H1 (cell line): Measurements from ENCODE around the gene C19orf47. TPM values are rescaled to one million over a fixed set of nuclear protein-coding genes. Genes with fewer than 3 reads are reported as not detected.

Experiments
- CTCF ChIA-PET: fragments of 300-600 bp; sonication (Branson Sonifier 250); formaldehyde crosslinking; loops from one replicate; lab custom pipeline; 2021; ENCODE audit not compliant: partially characterized antibody; lab: Charles Lee
- POLR2A ChIA-PET: fragments of 300-600 bp; sonication (Branson Sonifier 250); formaldehyde crosslinking; loops from one replicate; lab custom pipeline; 2021; ENCODE audit warnings: inconsistent platforms; ENCODE audit not compliant: partially characterized antibody; lab: Charles Lee
- DNase-seq, 2 experiments: peaks; one replicate each; pipeline versions ENCODE4 v3.0.0 to v3.0.0-alpha.2; 2010 to 2022; ENCODE audit warnings: low spot score in 2 of 2, low read depth in 1 of 2, mixed read lengths in 1 of 2
- FAIRE-seq: peaks from 2 replicates; lab custom pipeline; 2011; peaks lifted over from hg19 to GRCh38; lab: Jason Lieb, UNC
- H2AFZ ChIP-seq: 2 replicates; pipeline ENCODE4 v1.8.1; 2012; ENCODE audit warnings: low read length, inconsistent platforms
- H2AK5ac ChIP-seq: 2 replicates; pipeline ENCODE4 v1.6.1; 2013; ENCODE audit warnings: low read depth, low read length
- H2BK120ac ChIP-seq: replicated peaks from 2 replicates; pipeline ENCODE3; 2013; ENCODE audit warnings: low read depth, low read length, inconsistent platforms
- H2BK12ac ChIP-seq: 2 replicates; pipeline ENCODE4 v1.6.1; 2013; ENCODE audit warnings: low read depth, low read length
- H2BK15ac ChIP-seq: 2 replicates; pipeline ENCODE4 v1.6.1; 2013; ENCODE audit warnings: low read length
- H2BK20ac ChIP-seq: 2 replicates; pipeline ENCODE4 v1.6.1; 2013; ENCODE audit warnings: low read length
- H2BK5ac ChIP-seq: 2 replicates; pipeline ENCODE4 v1.6.1; 2013; ENCODE audit warnings: low read depth, low read length
- H3K14ac ChIP-seq: 2 replicates; pipeline ENCODE4 v1.6.1; 2013; ENCODE audit warnings: inconsistent platforms; ENCODE audit not compliant: insufficient read length
- H3K18ac ChIP-seq: 2 replicates; pipeline ENCODE4 v1.6.1; 2013; ENCODE audit warnings: low read length; ENCODE audit errors: extremely low read depth
- H3K23ac ChIP-seq: 2 replicates; pipeline ENCODE4 v1.6.1; 2013; ENCODE audit warnings: inconsistent platforms; ENCODE audit not compliant: insufficient read length
- H3K23me2 ChIP-seq: 2 replicates; pipeline ENCODE4 v1.6.1; 2013; ENCODE audit warnings: low read depth, low read length
- H3K27ac ChIP-seq: 2 replicates; pipeline ENCODE4 v1.6.1; 2011; ENCODE audit warnings: low read depth, low read length, inconsistent platforms
- H3K27me3 ChIP-seq, 4 experiments: replicated peaks in 1 of 4; 1 replicate in 1 of 4; 2 replicates in 3 of 4; pipeline versions ENCODE4 v1.6.1 to v1.8.1; 2011 to 2013; ENCODE audit warnings: low read length in 3 of 4, mild to moderate bottlenecking in 3 of 4, inconsistent platforms in 2 of 4, mixed read lengths in 2 of 4, moderate library complexity in 1 of 4; ENCODE audit not compliant: control insufficient read depth in 3 of 4, insufficient read depth in 3 of 4; ENCODE audit errors: extremely low read depth in 1 of 4
- H3K36me3 ChIP-seq, 4 experiments: 2 replicates each; pipeline versions ENCODE4 v1.6.1 to v1.8.1; 2011 to 2013; ENCODE audit warnings: mild to moderate bottlenecking in 4 of 4, low read length in 3 of 4, moderate library complexity in 2 of 4, control low read depth in 1 of 4, inconsistent platforms in 1 of 4; ENCODE audit not compliant: insufficient read depth in 4 of 4, control insufficient read depth in 2 of 4
- H3K4ac ChIP-seq: replicated peaks from 2 replicates; pipeline ENCODE3; 2013; ENCODE audit warnings: low read length, low read depth, mixed read lengths, inconsistent platforms; ENCODE audit not compliant: insufficient read length
- H3K4me1 ChIP-seq, 4 experiments: replicated peaks in 1 of 4; 1 replicate in 1 of 4; 2 replicates in 3 of 4; pipeline versions ENCODE4 v1.6.1 to v1.8.1; 2011 to 2013; ENCODE audit warnings: low read length in 3 of 4, inconsistent platforms in 2 of 4, mixed read lengths in 1 of 4; ENCODE audit not compliant: insufficient read depth in 4 of 4, control insufficient read depth in 3 of 4
- H3K4me2 ChIP-seq, 2 experiments: 2 replicates each; pipeline versions ENCODE4 v1.6.1 to v1.8.1; 2011 to 2013; ENCODE audit warnings: low read depth in 2 of 2, low read length in 2 of 2, control low read depth in 1 of 2, inconsistent platforms in 1 of 2, mild to moderate bottlenecking in 1 of 2; ENCODE audit not compliant: insufficient read depth in 1 of 2
- H3K4me3 ChIP-seq, 4 experiments: fragments of 200-600, 300-600 bp in 1 of 4; sonication (generic), shearing (Covaris generic), sonication (Bioruptor Twin) in 1 of 4; 2 replicates each; pipeline versions ENCODE4 v1.5.1 to v1.8.1; 2011 to 2016; ENCODE audit warnings: low read length in 4 of 4, low read depth in 3 of 4, control low read depth in 2 of 4, inconsistent platforms in 2 of 4, mild to moderate bottlenecking in 2 of 4, mixed read lengths in 1 of 4, moderate library complexity in 1 of 4; ENCODE audit not compliant: insufficient read depth in 2 of 4; ENCODE audit errors: extremely low read depth in 1 of 4
- H3K56ac ChIP-seq: replicated peaks from 2 replicates; pipeline ENCODE3; 2013; ENCODE audit warnings: low read depth, mild to moderate bottlenecking, mixed read lengths, low read length, inconsistent platforms; ENCODE audit not compliant: insufficient read length
- H3K79me1 ChIP-seq: 2 replicates; pipeline ENCODE4 v1.6.1; 2013; ENCODE audit warnings: low read depth, low read length, control low read depth
- H3K79me2 ChIP-seq, 2 experiments: 2 replicates each; pipeline versions ENCODE4 v1.6.1 to v1.8.1; 2012 to 2013; ENCODE audit warnings: low read length in 2 of 2, mild to moderate bottlenecking in 2 of 2, inconsistent platforms in 1 of 2; ENCODE audit not compliant: insufficient read depth in 2 of 2, control insufficient read depth in 1 of 2
- H3K9ac ChIP-seq, 4 experiments: replicated peaks in 1 of 4; 1 replicate in 1 of 4; 2 replicates in 3 of 4; pipeline versions ENCODE4 v1.6.1 to v1.8.1; 2011 to 2013; ENCODE audit warnings: low read depth in 3 of 4, low read length in 3 of 4, control low read depth in 2 of 4, mild to moderate bottlenecking in 2 of 4, moderate library complexity in 2 of 4, inconsistent platforms in 1 of 4; ENCODE audit errors: extremely low read depth in 1 of 4
- H3K9me3 ChIP-seq, 2 experiments: 2 replicates each; pipeline versions ENCODE4 v1.6.1 to v1.8.1; 2012 to 2013; ENCODE audit warnings: mild to moderate bottlenecking in 2 of 2, moderate library complexity in 2 of 2, control low read depth in 1 of 2, inconsistent platforms in 1 of 2, low read depth in 1 of 2, low read length in 1 of 2, mixed read lengths in 1 of 2; ENCODE audit not compliant: insufficient read depth in 2 of 2
- H4K20me1 ChIP-seq, 2 experiments: replicated peaks in 1 of 2; 2 replicates each; pipeline versions ENCODE3 to v1.8.1; 2011 to 2013; ENCODE audit warnings: inconsistent platforms in 2 of 2, low read length in 2 of 2, mild to moderate bottlenecking in 1 of 2; ENCODE audit not compliant: insufficient read depth in 2 of 2, control insufficient read depth in 1 of 2
- H4K5ac ChIP-seq: 2 replicates; pipeline ENCODE4 v1.6.1; 2013; ENCODE audit warnings: low read length, low read depth, mixed read lengths, inconsistent platforms; ENCODE audit not compliant: insufficient read length
- H4K8ac ChIP-seq: 2 replicates; pipeline ENCODE4 v1.8.0; 2013; ENCODE audit warnings: mild to moderate bottlenecking, moderate library complexity, low read length, inconsistent platforms; ENCODE audit not compliant: insufficient read depth; ENCODE audit errors: extremely low read depth
- H4K91ac ChIP-seq: replicated peaks from 2 replicates; pipeline ENCODE3; 2013; ENCODE audit warnings: low read length, mixed read lengths, inconsistent platforms; ENCODE audit not compliant: insufficient read length
- HDAC6 ChIP-seq: IDR thresholded peaks from one replicate; pipeline ENCODE4 v1.7.1; 2012; ENCODE audit warnings: low read depth, mild to moderate bottlenecking, inconsistent platforms, low read length, moderate library complexity
- KDM5A ChIP-seq: fragments of 200-600 bp; IDR thresholded peaks from 2 replicates; pipeline ENCODE4 v1.7.1; 2012; ENCODE audit warnings: mild to moderate bottlenecking, low read length, inconsistent platforms, mixed read lengths
- POU5F1 ChIP-seq: IDR thresholded peaks from 2 replicates; pipeline ENCODE4 v1.6.1; 2011; ENCODE audit warnings: low read depth, mild to moderate bottlenecking, low read length, moderate library complexity
- RBBP5 ChIP-seq: IDR thresholded peaks from 2 replicates; pipeline ENCODE4 v1.7.1; 2012; ENCODE audit warnings: low read depth, mild to moderate bottlenecking, inconsistent platforms, low read length, moderate library complexity, borderline replicate concordance
- SP4 ChIP-seq: IDR thresholded peaks from 2 replicates; pipeline ENCODE4 v1.6.1; 2012; ENCODE audit warnings: low read length, inconsistent platforms
- TAF7 ChIP-seq: optimal IDR thresholded peaks from 2 replicates; pipeline ENCODE3; 2011; ENCODE audit warnings: low read depth, mild to moderate bottlenecking, inconsistent platforms, low read length, moderate library complexity, borderline replicate concordance
- YY1 ChIP-seq: IDR thresholded peaks from 2 replicates; pipeline ENCODE4 v1.6.1; 2011; ENCODE audit warnings: low read depth, mild to moderate bottlenecking, low read length
- WGBS, 2 experiments: shearing (Covaris generic) in 1 of 2; methylation state at CpG; one replicate each; pipeline versions ENCODE4 v1.1.6 to v1.1.7; 2013 to 2015; ENCODE audit warnings: low lambda C conversion rate in 2 of 2, mixed read lengths in 2 of 2, inconsistent platforms in 1 of 2, low coverage in 1 of 2, missing lambda C conversion rate in 1 of 2; ENCODE audit not compliant: insufficient replicate concordance in 2 of 2, insufficient coverage in 1 of 2, insufficient read length in 1 of 2; ENCODE audit errors: extremely low coverage in 1 of 2, missing lambda C conversion rate in 1 of 2; 5-methylcytosine and 5-hydroxymethylcytosine counted together
- polyA plus RNA-seq, 7 experiments: library from polyadenylated mRNA; depleted of rRNA in 3 of 7; stranded (reverse) in 5 of 7; unstranded in 2 of 7; fragments of >200 nt in 5 of 7; fragments of 200-250 nt in 2 of 7; gene quantifications; 1 replicate in 5 of 7; 2 replicates in 1 of 7; 4 replicates in 1 of 7; pipeline versions ENCODE4 v1.2.1 to v1.2.3, GENCODE V29; 2011 to 2013; ENCODE audit warnings: missing spikeins in 2 of 7, mixed read lengths in 2 of 7
- total RNA-seq: library from RNA; stranded (reverse); fragmentation: NEBNext Ultra II Directional; extraction: Animal tissue kit (Norgen Biotek cat#: 25700); gene quantifications from 2 replicates; pipeline ENCODE4 v1.2.1, GENCODE V29; 2021

Gene C19orf47
- total and polyA plus RNA-seq, 2 of the 8 experiments (the other 6 are each of a cell fraction or from before 2014, with no cell fraction given), result 17.8 to 27.3 TPM

GRCh38 chr19:40283414-40284250 lies 64.6 kb downstream of the C19orf47 start:
- no peak overlapping the region for H2BK120ac ChIP-seq
- no peak overlapping the region for H3K23ac ChIP-seq
- FAIRE-seq (no peak), DNase-seq (no peak)
- no peak overlapping the region; the same call in 1 of the 2 replicates for H3K18ac ChIP-seq
- ChIA-PET POLR2A (interaction anchor here (1.2 to 2.1 kb wide), 5 partner anchors 9 to 61 kb away, joined by 3 to 7 read pairs (median 5); no protein-coding TSS in a partner anchor), CTCF (interaction anchor here (1.3 kb wide), 1 partner anchor 180 kb away, joined by 3 read pairs; no protein-coding TSS in a partner anchor)
- H2BK20ac ChIP-seq, result no peak overlapping the region
- no peak overlapping the region for H4K5ac ChIP-seq
- 0 out of 2 replicates have a peak overlapping the region, but pooled peaks have one; percentile 56 for H2BK5ac ChIP-seq
- no peak overlapping the region for H3K4ac ChIP-seq
- H3K79me1 ChIP-seq, result peaks cover 20% of the 10 kb centered on the region
- H3K79me2 ChIP-seq, result peaks cover 9 to 59% of the 10 kb centered on the region in 2 experiments; a peak in 3 of 4 replicates
- H4K8ac ChIP-seq, result no peak overlapping the region
- no peak overlapping the region for H2BK15ac ChIP-seq
- no peaks in the 10 kb centered on the region for H3K9me3 ChIP-seq
- 82% methylated on average over 11 of the region's 12 CpGs; no CpG with 5 or more reads in 1 of the 2 experiments for WGBS, 2 experiments
- peak overlapping the region; percentile 61 for H3K27ac ChIP-seq
- H3K56ac ChIP-seq, result no peak overlapping the region
- H4K91ac ChIP-seq, result no peak overlapping the region
- H2AFZ ChIP-seq, result no peak overlapping the region
- H4K20me1 ChIP-seq, result peaks cover 4% of the 10 kb centered on the region in 2 experiments
- peak overlapping the region in 3 of 4 experiments; percentile 67 to 81 (median 79); a peak in 4 of 7 replicates for H3K9ac ChIP-seq
- H3K23me2 ChIP-seq, result peaks cover 9% of the 10 kb centered on the region
- H3K4me2 ChIP-seq, result peak overlapping the region; percentile 79 to 90
- no peaks in the 10 kb centered on the region for H3K27me3 ChIP-seq
- H2AK5ac ChIP-seq, result no peak overlapping the region; the same call in 1 of the 2 replicates
- H3K4me3 ChIP-seq, result peak overlapping the region; percentile 89 to 98 (median 94)
- H3K36me3 ChIP-seq, result peaks cover 0 to 3% (median 0%) of the 10 kb centered on the region in 4 experiments; a peak in 1 of 8 replicates
- H3K14ac ChIP-seq, result no peak overlapping the region
- peaks cover 0 to 20% (median 14%) of the 10 kb centered on the region in 4 experiments; a peak in 6 of 7 replicates for H3K4me1 ChIP-seq
- peak overlapping the region; percentile 68; the same call in 1 of the 2 replicates for H2BK12ac ChIP-seq
- TF ChIP-seq SP4 (no peak), HDAC6 (no peak), TAF7 (no peak), KDM5A (no peak), RBBP5 (no peak), YY1 (no peak), POU5F1 (no peak)
